HCT116 (cell line): ENCODE results near the gene CIRBP. TPM values are rescaled to one million over a fixed set of nuclear protein-coding genes. Genes with fewer than 3 reads are reported as not detected.

Experiments used
- ATAC-seq: fragments of 200-7000 bp; cut with Tn5 transposase; 2 replicates; pipeline ENCODE4 v1.9.1; 2020; ENCODE audit warnings: mild to moderate bottlenecking, moderate library complexity
- BruUV-seq: library from RNA; stranded (reverse); fragments of 400-500 nt; replicated peaks from 2 replicates; lab custom pipeline; 2021; lab: Mats Ljungman, UMichigan
- CTCF ChIA-PET: fragments of 300-600 bp; sonication (Branson Sonifier 250); formaldehyde crosslinking; loops from one replicate; lab custom pipeline; 2021; ENCODE audit warnings: antibody characterized with exemption; lab: Charles Lee
- POLR2A ChIA-PET: fragments of 300-600, 350-600 bp; sonication (Branson Sonifier 250); formaldehyde crosslinking; loops from one replicate; lab custom pipeline; 2021; ENCODE audit warnings: antibody characterized with exemption; lab: Charles Lee
- RAD21 ChIA-PET, 2 experiments: fragments of 300-600 bp; sonication (Branson Sonifier 250); formaldehyde crosslinking; loops; one replicate each; lab custom pipeline; 2023; ENCODE audit warnings: low total read pairs in 2 of 2; ENCODE audit not compliant: uncharacterized antibody in 2 of 2, unreplicated experiment in 2 of 2, low non-redundant PET in 1 of 2; lab: Charles Lee
- DNase-seq: peaks from one replicate; pipeline ENCODE4 v3.0.0-alpha.2; 2010; ENCODE audit warnings: low read depth, low spot score
- H2AFZ ChIP-seq: fragments of 200-600 bp; shearing (Covaris generic), sonication (generic); 2 replicates; pipeline ENCODE4 v1.6.1; 2017; ENCODE audit warnings: low read depth, mixed run types, mixed read lengths, antibody characterized with exemption, low read length; ENCODE audit not compliant: poor library complexity, severe bottlenecking
- H3K27ac ChIP-seq: 2 replicates; pipeline ENCODE4 v1.5.1; 2012; ENCODE audit warnings: low read depth, low read length
- H3K27me3 ChIP-seq: fragments of 200-600 bp; sonication (generic); 2 replicates; pipeline ENCODE4 v1.6.1; 2016; ENCODE audit warnings: mixed run types, low read length, mixed read lengths; ENCODE audit not compliant: insufficient read depth
- H3K36me3 ChIP-seq, 2 experiments: fragments of 200-500 bp in 1 of 2; fragments of 200-600 bp in 1 of 2; sonication (Bioruptor generic) in 1 of 2; sonication (generic) in 1 of 2; 2 replicates each; pipeline versions ENCODE4 v1.5.1 to v1.6.1; 2014 to 2016; ENCODE audit warnings: low read length in 2 of 2, inconsistent platforms in 1 of 2, mixed read lengths in 1 of 2, mixed run types in 1 of 2; ENCODE audit not compliant: insufficient read depth in 2 of 2, control insufficient read depth in 1 of 2
- H3K4me1 ChIP-seq, 2 experiments: fragments of 200-600 bp in 1 of 2; sonication (generic) in 1 of 2; 2 replicates each; pipeline versions ENCODE4 v1.5.1 to v1.6.1; 2012 to 2017; ENCODE audit warnings: low read length in 2 of 2, inconsistent platforms in 1 of 2, mild to moderate bottlenecking in 1 of 2, mixed read lengths in 1 of 2, mixed run types in 1 of 2, moderate library complexity in 1 of 2; ENCODE audit not compliant: insufficient read depth in 2 of 2, control insufficient read depth in 1 of 2
- H3K4me2 ChIP-seq: fragments of 200-600 bp; sonication (generic); 2 replicates; pipeline ENCODE4 v1.6.1; 2017; ENCODE audit warnings: mixed run types, low read length, mixed read lengths
- H3K4me3 ChIP-seq, 2 experiments: fragments of 200-600 bp in 1 of 2; sonication (generic) in 1 of 2; replicated peaks in 1 of 2; 2 replicates each; pipeline ENCODE4 v1.5.1; 2011 to 2016; ENCODE audit warnings: low read length in 2 of 2, control low read depth in 1 of 2, low read depth in 1 of 2, mild to moderate bottlenecking in 1 of 2, mixed read lengths in 1 of 2, mixed run types in 1 of 2
- H3K79me2 ChIP-seq: fragments of 200-600 bp; sonication (generic); 2 replicates; pipeline ENCODE4 v1.6.1; 2017; ENCODE audit warnings: mild to moderate bottlenecking, mixed run types, low read length, moderate library complexity, mixed read lengths; ENCODE audit not compliant: insufficient read depth
- H3K9ac ChIP-seq: fragments of 200-600 bp; sonication (generic); 2 replicates; pipeline ENCODE4 v1.6.1; 2016; ENCODE audit warnings: low read length, mixed read lengths
- H3K9me2 ChIP-seq: fragments of 200-600 bp; sonication (generic), shearing (Covaris generic); 2 replicates; pipeline ENCODE4 v1.6.1; 2017; ENCODE audit warnings: mixed run types, mild to moderate bottlenecking, moderate library complexity; ENCODE audit not compliant: insufficient read depth
- H3K9me3 ChIP-seq, 2 experiments: fragments of 200-500 bp in 1 of 2; fragments of 200-600 bp in 1 of 2; sonication (Bioruptor generic) in 1 of 2; sonication (generic) in 1 of 2; 2 replicates each; pipeline ENCODE4 v1.6.1; 2014 to 2017; ENCODE audit warnings: low read length in 2 of 2, mixed read lengths in 2 of 2, inconsistent platforms in 1 of 2, low read depth in 1 of 2, mild to moderate bottlenecking in 1 of 2, mixed run types in 1 of 2, moderate library complexity in 1 of 2; ENCODE audit not compliant: control insufficient read depth in 1 of 2, insufficient read depth in 1 of 2
- H4K20me1 ChIP-seq: fragments of 200-600 bp; sonication (generic), shearing (Covaris generic); 2 replicates; pipeline ENCODE4 v1.6.1; 2017; ENCODE audit warnings: mixed run types, mild to moderate bottlenecking, moderate library complexity; ENCODE audit not compliant: insufficient read depth
- CBX3 ChIP-seq: IDR thresholded peaks from 2 replicates; pipeline ENCODE4 v1.6.1; 2012; ENCODE audit warnings: low read depth
- CEBPB ChIP-seq: IDR thresholded peaks from 2 replicates; pipeline ENCODE4 v1.6.1; 2012; ENCODE audit warnings: low read depth
- EGR1 ChIP-seq: IDR thresholded peaks from 2 replicates; pipeline ENCODE4 v1.6.1; 2012; ENCODE audit warnings: low read depth
- ELF1 ChIP-seq: IDR thresholded peaks from 2 replicates; pipeline ENCODE4 v1.6.1; 2012; ENCODE audit warnings: low read depth, borderline replicate concordance
- EZH2 ChIP-seq: fragments of 200-600 bp; sonication (generic); IDR thresholded peaks from 2 replicates; pipeline ENCODE4 v1.6.1; 2017; ENCODE audit warnings: antibody characterized with exemption, mixed run types
- EZH2phosphoT487 ChIP-seq: fragments of 200-600 bp; IDR thresholded peaks from 2 replicates; pipeline ENCODE4 v1.6.1; 2018; ENCODE audit warnings: antibody characterized with exemption, borderline replicate concordance
- FOSL1 ChIP-seq: IDR thresholded peaks from 2 replicates; pipeline ENCODE4 v1.6.1; 2012; ENCODE audit warnings: low read depth
- POLR2AphosphoS5 ChIP-seq: IDR thresholded peaks from 2 replicates; pipeline ENCODE4 v1.6.1; 2011; ENCODE audit warnings: mild to moderate bottlenecking, low read depth, low read length, moderate library complexity
- SP1 ChIP-seq: IDR thresholded peaks from 2 replicates; pipeline ENCODE4 v1.6.1; 2012; ENCODE audit warnings: low read depth
- SRF ChIP-seq: IDR thresholded peaks from 2 replicates; pipeline ENCODE4 v1.6.1; 2012; ENCODE audit warnings: low read depth
- TCF7L2 ChIP-seq: IDR thresholded peaks from 2 replicates; pipeline ENCODE4 v1.7.0; 2011; ENCODE audit warnings: borderline replicate concordance, inconsistent platforms; ENCODE audit not compliant: insufficient read depth, insufficient read length; ENCODE audit errors: extremely low read depth
- ZFX ChIP-seq: fragments of 450-650 bp; IDR thresholded peaks from 2 replicates; pipeline ENCODE4 v1.6.1; 2017
- ZNF274 ChIP-seq: fragments of 200-500 bp; sonication (Bioruptor generic); IDR thresholded peaks from 2 replicates; pipeline ENCODE4 v1.6.1; 2014; ENCODE audit warnings: mild to moderate bottlenecking, low read depth, low read length, inconsistent platforms
- intact Hi-C: fragments of 100-400 bp; cut with micrococcal nuclease; formaldehyde crosslinking; loops from 2 replicates; pipeline ENCODE4 v1.10.0; 2022
- total RNA-seq: library from RNA; stranded (reverse); gene quantifications from one replicate; pipeline ENCODE4 v1.2.1, GENCODE V29; 2021; ENCODE audit not compliant: unreplicated experiment
- TF ChIP-seq, protein P1 (sequence below): IDR thresholded peaks from 2 replicates; pipeline ENCODE4 v1.6.1; 2012
- TF ChIP-seq, protein P2 (sequence below), 3 experiments: fragments of 200-600 bp in 1 of 3; sonication (generic) in 1 of 3; IDR thresholded peaks in 2 of 3; conservative IDR thresholded peaks in 1 of 3; 2 replicates each; pipeline ENCODE4 v1.5.1; 2012 to 2017; ENCODE audit warnings: low read depth in 2 of 3, low read length in 2 of 3, antibody characterized with exemption in 1 of 3, borderline replicate concordance in 1 of 3, control low read depth in 1 of 3, mild to moderate bottlenecking in 1 of 3, mixed read lengths in 1 of 3, mixed run types in 1 of 3, moderate library complexity in 1 of 3; ENCODE audit not compliant: insufficient read depth in 1 of 3
- TF ChIP-seq, protein P3 (sequence below): IDR thresholded peaks from 2 replicates; pipeline ENCODE4 v1.6.1; 2011; ENCODE audit warnings: mild to moderate bottlenecking, low read length, moderate library complexity; ENCODE audit not compliant: insufficient replicate concordance; ENCODE audit errors: extremely low read depth

The CIRBP gene
- total RNA-seq, 1 experiment from 2014 or later = 276 TPM

DNA sequence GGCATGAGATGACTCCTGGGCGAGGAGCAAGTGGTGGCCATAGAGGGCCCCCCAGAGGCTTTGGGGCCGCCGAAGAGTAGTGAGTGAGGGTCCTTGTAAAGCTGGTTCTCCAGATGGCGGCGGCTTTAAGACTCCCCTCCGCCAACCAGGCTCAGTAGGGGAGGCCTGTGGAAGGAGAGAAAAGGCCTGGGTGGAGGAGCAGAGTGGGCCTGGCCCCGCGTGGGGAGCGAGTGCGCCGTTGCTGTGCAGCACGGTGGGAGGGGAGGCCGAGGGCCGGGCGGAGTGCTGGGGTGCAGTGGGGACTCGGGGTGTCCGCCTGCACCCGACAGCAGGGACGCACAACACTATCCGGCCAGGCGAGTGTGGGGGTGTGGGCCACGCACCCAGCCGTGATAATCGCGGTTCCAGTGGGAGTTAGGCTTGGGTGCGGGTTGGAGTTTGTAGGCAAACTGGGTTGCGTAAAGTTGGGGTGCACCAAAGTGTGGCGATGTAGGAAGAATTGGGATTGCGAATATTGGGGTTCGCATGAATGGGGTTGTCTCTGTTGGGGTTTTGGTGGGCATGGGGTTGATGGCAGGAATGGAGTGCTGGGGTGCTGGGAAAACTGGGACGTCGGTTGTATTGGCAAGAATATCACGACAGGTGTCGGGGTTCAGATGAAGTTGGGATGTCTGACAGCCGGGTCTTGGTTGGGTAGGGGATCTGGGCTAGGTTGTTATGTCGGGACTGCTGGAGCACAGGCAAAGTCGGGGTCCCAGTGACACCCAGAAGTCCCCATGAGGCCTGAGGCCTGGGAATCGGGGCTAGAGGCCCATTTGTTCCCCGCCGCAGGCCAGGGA lies 687 bp upstream of the CIRBP start:
- DNase-seq = no peak
- Histone ChIP-seq H3K36me3 (peaks cover 21 to 26% of the 10 kb centered on the region in 2 experiments; a peak in 3 of 4 replicates), H3K9me3 (no peaks in the 10 kb centered on the region), H3K9ac (peak overlapping the region; percentile 98), H3K79me2 (peaks cover 39% of the 10 kb centered on the region), H3K4me1 (peaks cover 40 to 81% of the 10 kb centered on the region in 2 experiments), H3K4me3 (peak overlapping the region; percentile 13 to 85; a peak in 2 of 4 replicates), H3K27ac (peak overlapping the region; percentile 49), H3K4me2 (peak overlapping the region; percentile 100), H2AFZ (no peak overlapping the region), H3K9me2 (no peaks in the 10 kb centered on the region), H4K20me1 (no peaks in the 10 kb centered on the region), H3K27me3 (no peaks in the 10 kb centered on the region)
- ChIA-PET RAD21 (interaction anchor here (0.6 to 1.4 kb wide), 5 partner anchors 15 to 242 kb away, joined by 3 to 16 read pairs (median 4); partner anchors contain the start of gene CNN2 (in 1 of the 2)), CTCF (interaction anchor here (1.0 to 6.5 kb wide), 4 partner anchors 13 to 187 kb away, joined by 3 to 325 read pairs (median 3); no protein-coding TSS in a partner anchor), POLR2A (interaction anchor here (0.6 to 1.7 kb wide), 45 partner anchors 9 to 636 kb away, joined by 3 to 139 read pairs (median 5); partner anchors contain the start of genes ABCA7, ATP5F1D, CBARP and CNN2)
- no peak for ATAC-seq
- BruUV-seq = no TSS peak
- intact Hi-C loops = no loop called here
- TF ChIP-seq SRF (no peak), ZFX (no peak), EZH2 (no peak), EZH2phosphoT487 (no peak), TCF7L2 (no peak), CBX3 (no peak), EGR1 (no peak), POLR2AphosphoS5 (no peak), FOSL1 (no peak), SP1 (no peak), ELF1 (no peak), CEBPB (no peak), ZNF274 (no peak)
- TF ChIP-seq, protein P1, sequence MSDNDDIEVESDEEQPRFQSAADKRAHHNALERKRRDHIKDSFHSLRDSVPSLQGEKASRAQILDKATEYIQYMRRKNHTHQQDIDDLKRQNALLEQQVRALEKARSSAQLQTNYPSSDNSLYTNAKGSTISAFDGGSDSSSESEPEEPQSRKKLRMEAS = no peak
- TF ChIP-seq, protein P2, sequence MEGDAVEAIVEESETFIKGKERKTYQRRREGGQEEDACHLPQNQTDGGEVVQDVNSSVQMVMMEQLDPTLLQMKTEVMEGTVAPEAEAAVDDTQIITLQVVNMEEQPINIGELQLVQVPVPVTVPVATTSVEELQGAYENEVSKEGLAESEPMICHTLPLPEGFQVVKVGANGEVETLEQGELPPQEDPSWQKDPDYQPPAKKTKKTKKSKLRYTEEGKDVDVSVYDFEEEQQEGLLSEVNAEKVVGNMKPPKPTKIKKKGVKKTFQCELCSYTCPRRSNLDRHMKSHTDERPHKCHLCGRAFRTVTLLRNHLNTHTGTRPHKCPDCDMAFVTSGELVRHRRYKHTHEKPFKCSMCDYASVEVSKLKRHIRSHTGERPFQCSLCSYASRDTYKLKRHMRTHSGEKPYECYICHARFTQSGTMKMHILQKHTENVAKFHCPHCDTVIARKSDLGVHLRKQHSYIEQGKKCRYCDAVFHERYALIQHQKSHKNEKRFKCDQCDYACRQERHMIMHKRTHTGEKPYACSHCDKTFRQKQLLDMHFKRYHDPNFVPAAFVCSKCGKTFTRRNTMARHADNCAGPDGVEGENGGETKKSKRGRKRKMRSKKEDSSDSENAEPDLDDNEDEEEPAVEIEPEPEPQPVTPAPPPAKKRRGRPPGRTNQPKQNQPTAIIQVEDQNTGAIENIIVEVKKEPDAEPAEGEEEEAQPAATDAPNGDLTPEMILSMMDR (IDR thresholded peaks at IDR 0.05 in 2 of 3, conservative IDR thresholded peaks at IDR 0.05 in 1 of 3; ENCODE audit: borderline replicate concordance in 1 of 3, insufficient read depth in 1 of 3, low read depth in 2 of 3, low read length in 2 of 3) = no peak
- TF ChIP-seq, protein P3, sequence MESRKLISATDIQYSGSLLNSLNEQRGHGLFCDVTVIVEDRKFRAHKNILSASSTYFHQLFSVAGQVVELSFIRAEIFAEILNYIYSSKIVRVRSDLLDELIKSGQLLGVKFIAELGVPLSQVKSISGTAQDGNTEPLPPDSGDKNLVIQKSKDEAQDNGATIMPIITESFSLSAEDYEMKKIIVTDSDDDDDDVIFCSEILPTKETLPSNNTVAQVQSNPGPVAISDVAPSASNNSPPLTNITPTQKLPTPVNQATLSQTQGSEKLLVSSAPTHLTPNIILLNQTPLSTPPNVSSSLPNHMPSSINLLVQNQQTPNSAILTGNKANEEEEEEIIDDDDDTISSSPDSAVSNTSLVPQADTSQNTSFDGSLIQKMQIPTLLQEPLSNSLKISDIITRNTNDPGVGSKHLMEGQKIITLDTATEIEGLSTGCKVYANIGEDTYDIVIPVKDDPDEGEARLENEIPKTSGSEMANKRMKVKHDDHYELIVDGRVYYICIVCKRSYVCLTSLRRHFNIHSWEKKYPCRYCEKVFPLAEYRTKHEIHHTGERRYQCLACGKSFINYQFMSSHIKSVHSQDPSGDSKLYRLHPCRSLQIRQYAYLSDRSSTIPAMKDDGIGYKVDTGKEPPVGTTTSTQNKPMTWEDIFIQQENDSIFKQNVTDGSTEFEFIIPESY = no peak
